Measurements from ENCODE around the gene ATF7.

- TF ChIP-seq ZNF274 (IDR thresholded peaks at IDR 0.05; ENCODE audit: low read length) (no peak), ZNF274 (tag by site-specific recombination; IDR thresholded peaks at IDR 0.05; ENCODE audit: borderline replicate concordance) (no peak), SP7 (tag by site-specific recombination; IDR thresholded peaks at IDR 0.05) (no peak), ZNF707 (tag by site-specific recombination; IDR thresholded peaks at IDR 0.05) (no peak), ZBTB1 (tag by site-specific recombination; IDR thresholded peaks at IDR 0.05) (no peak), SP2 (tag by site-specific recombination; IDR thresholded peaks at IDR 0.05) (no peak), ZNF530 (tag by site-specific recombination; IDR thresholded peaks at IDR 0.05; ENCODE audit: low read depth) (no peak), CTCF (tag by site-specific recombination; IDR thresholded peaks at IDR 0.05) (no peak), ZNF555 (tag by site-specific recombination; conservative IDR thresholded peaks at IDR 0.05) (no peak)
Observed at GRCh38 chr12:53591301-53592206, 34.6 kb downstream of the ATF7 start.

Measured in HEK293 (cell line).